ENCODE results near the gene STX8.

STX8 gene

DNA sequence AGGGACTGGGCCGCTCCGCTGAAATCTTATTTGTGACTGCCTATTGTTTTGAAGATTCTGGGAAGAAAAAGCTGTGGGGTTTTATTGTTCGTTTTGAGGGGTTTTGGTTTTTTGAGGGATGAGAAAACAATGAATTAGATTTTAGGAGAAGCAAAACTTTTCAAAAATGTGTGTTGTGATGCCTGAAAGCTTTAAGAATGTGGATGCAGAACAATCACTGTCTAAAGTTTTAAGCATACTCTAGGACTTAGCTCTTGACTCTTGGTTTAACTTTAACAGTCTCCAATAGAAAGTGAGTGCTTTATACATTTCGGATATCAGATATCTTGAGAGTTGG, 1.7 kb upstream of the STX8 start:
- Histone ChIP-seq H4K8ac (ENCODE audit: low read length) (no peak overlapping the region), H4K91ac (ENCODE audit: low read length) (no peak overlapping the region), H3K27me3 (ENCODE audit: control insufficient read depth in 1 of 2, insufficient read depth in 1 of 2, low read length in 2 of 2) (no peaks in the 10 kb centered on the region), H2BK12ac (ENCODE audit: low read length in 2 of 2) (no peak overlapping the region), H3K4me1 (ENCODE audit: control insufficient read depth, insufficient read depth, low read depth, low read length) (peaks cover 9% of the 10 kb centered on the region), H3K4ac (ENCODE audit: low read depth in 1 of 2, low read length in 2 of 2) (no peak overlapping the region), H3K4me3 (ENCODE audit: insufficient read depth in 1 of 2, low read depth in 1 of 2, low read length in 2 of 2) (peak overlapping the region in 1 of 2 experiments; percentile 99), H3K9ac (ENCODE audit: low read length) (peak overlapping the region; percentile 95), H3K23ac (ENCODE audit: low read length in 2 of 2) (no peak overlapping the region), H2BK5ac (ENCODE audit: low read depth, low read length, poor library complexity, severe bottlenecking) (no peak overlapping the region), H2AFZ (ENCODE audit: low read depth, low read length) (no peak overlapping the region), H2AK5ac (ENCODE audit: low read length, severe bottlenecking) (no peak overlapping the region), H3K79me1 (replicated peaks; ENCODE audit: low read length, poor library complexity, severe bottlenecking) (peaks cover 3% of the 10 kb centered on the region), H3K36me3 (ENCODE audit: control insufficient read depth in 1 of 2, insufficient read depth in 2 of 2, low read depth in 1 of 2, low read length in 2 of 2) (no peaks in the 10 kb centered on the region), H3K9me3 (ENCODE audit: control insufficient read depth, low read length) (no peaks in the 10 kb centered on the region), H3K14ac (ENCODE audit: low read length in 2 of 2) (no peak overlapping the region), H3K27ac (ENCODE audit: low read length, poor library complexity, severe bottlenecking) (no peak overlapping the region), H3K18ac (ENCODE audit: low read depth in 1 of 2, low read length in 2 of 2) (no peak overlapping the region), H3K4me2 (ENCODE audit: low read length, poor library complexity, severe bottlenecking) (peak overlapping the region; percentile 100), H2BK15ac (ENCODE audit: low read depth, poor library complexity, severe bottlenecking) (no peak overlapping the region), H2BK120ac (ENCODE audit: low read depth, low read length) (no peak overlapping the region)
- no peak for DNase-seq
- WGBS: 14% methylated on average over 4 of the region's 4 CpGs

GRCh38 chr17:9576521-9577372, 1.1 kb upstream of the STX8 start, which contains the start of gene CFAP52:
TSS of gene CFAP52 (plus strand) at chr17:9576642. CDS start at chr17:9576696, 54 bp downstream.
- H3K18ac ChIP-seq (ENCODE audit: low read depth in 1 of 2, low read length in 2 of 2): peak within 1 kb of the TSS; percentile 64 to 88
- WGBS: 4% methylated on average over 38 of the region's 38 CpGs
- peak within 1 kb of the TSS in 1 of 2 experiments; percentile 19 for H3K14ac ChIP-seq (ENCODE audit: low read length in 2 of 2)
- peak within 1 kb of the TSS; percentile 95 for H3K9ac ChIP-seq (ENCODE audit: low read length)
- H2AFZ ChIP-seq (ENCODE audit: low read depth, low read length): peak within 1 kb of the TSS; percentile 99
- H2BK12ac ChIP-seq (ENCODE audit: low read length in 2 of 2): no peak within 1 kb of the TSS
- H2BK5ac ChIP-seq (ENCODE audit: low read depth, low read length, poor library complexity, severe bottlenecking): no peak within 1 kb of the TSS
- peak within 1 kb of the TSS in 1 of 2 experiments; percentile 86 for H3K23ac ChIP-seq (ENCODE audit: low read length in 2 of 2)
- peak; percentile 85 for DNase-seq
- H3K4me2 ChIP-seq (ENCODE audit: low read length, poor library complexity, severe bottlenecking): peak within 1 kb of the TSS; percentile 100
- H3K27me3 ChIP-seq (ENCODE audit: control insufficient read depth in 1 of 2, insufficient read depth in 1 of 2, low read length in 2 of 2): no peaks in the 10 kb centered on the region
- H3K9me3 ChIP-seq (ENCODE audit: control insufficient read depth, low read length): no peaks in the 10 kb centered on the region
- H2BK15ac ChIP-seq (ENCODE audit: low read depth, poor library complexity, severe bottlenecking): no peak within 1 kb of the TSS
- peaks cover 9% of the 10 kb centered on the region for H3K4me1 ChIP-seq (ENCODE audit: control insufficient read depth, insufficient read depth, low read depth, low read length)
- no peak within 1 kb of the TSS for H2AK5ac ChIP-seq (ENCODE audit: low read length, severe bottlenecking)
- H4K91ac ChIP-seq (ENCODE audit: low read length): peak within 1 kb of the TSS; percentile 78
- peak within 1 kb of the TSS; percentile 79 to 99 for H3K4me3 ChIP-seq (ENCODE audit: insufficient read depth in 1 of 2, low read depth in 1 of 2, low read length in 2 of 2)
- H3K27ac ChIP-seq (ENCODE audit: low read length, poor library complexity, severe bottlenecking): peak within 1 kb of the TSS; percentile 67
- no peaks in the 10 kb centered on the region for H3K36me3 ChIP-seq (ENCODE audit: control insufficient read depth in 1 of 2, insufficient read depth in 2 of 2, low read depth in 1 of 2, low read length in 2 of 2)
- peaks cover 4% of the 10 kb centered on the region for H3K79me1 ChIP-seq (replicated peaks; ENCODE audit: low read length, poor library complexity, severe bottlenecking)
- no peak within 1 kb of the TSS for H2BK120ac ChIP-seq (ENCODE audit: low read depth, low read length)
- H4K8ac ChIP-seq (ENCODE audit: low read length): peak within 1 kb of the TSS; percentile 94
- H3K4ac ChIP-seq (ENCODE audit: low read depth in 1 of 2, low read length in 2 of 2): peak within 1 kb of the TSS in 1 of 2 experiments; percentile 0

DNA sequence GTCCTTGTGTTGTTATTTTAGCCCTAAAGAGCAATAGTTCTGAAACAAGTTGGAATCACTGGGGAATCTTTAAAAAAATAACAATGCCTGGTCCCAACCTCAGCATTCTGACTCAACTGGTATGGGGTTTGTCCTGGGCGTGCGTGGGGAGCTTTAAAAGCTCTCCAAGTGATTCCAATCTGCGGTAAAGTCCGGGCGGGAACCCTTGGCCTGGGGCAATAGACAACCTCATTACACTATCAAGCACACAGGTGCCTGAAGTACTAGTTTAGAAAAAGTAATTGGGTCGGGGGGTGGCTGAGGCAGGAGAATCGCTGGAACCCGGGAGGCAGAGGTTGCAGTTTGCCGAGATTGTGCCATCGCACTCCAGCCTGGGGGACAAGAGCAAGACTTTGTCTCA, 4.4 kb downstream of the STX8 start:
- H2AFZ ChIP-seq (ENCODE audit: low read depth, low read length): no peak overlapping the region
- no peak overlapping the region for H2AK5ac ChIP-seq (ENCODE audit: low read length, severe bottlenecking)
- H3K27ac ChIP-seq (ENCODE audit: low read length, poor library complexity, severe bottlenecking): no peak overlapping the region
- 94% methylated on average over 6 of the region's 10 CpGs for WGBS
- H3K9me3 ChIP-seq (ENCODE audit: control insufficient read depth, low read length): no peaks in the 10 kb centered on the region
- no peak for DNase-seq
- H2BK5ac ChIP-seq (ENCODE audit: low read depth, low read length, poor library complexity, severe bottlenecking): no peak overlapping the region
- no peak overlapping the region for H2BK15ac ChIP-seq (ENCODE audit: low read depth, poor library complexity, severe bottlenecking)
- H3K4me1 ChIP-seq (ENCODE audit: control insufficient read depth, insufficient read depth, low read depth, low read length): peaks cover 2% of the 10 kb centered on the region
- H3K4me3 ChIP-seq (ENCODE audit: insufficient read depth in 1 of 2, low read depth in 1 of 2, low read length in 2 of 2): no peak overlapping the region
- no peak overlapping the region for H3K9ac ChIP-seq (ENCODE audit: low read length)
- H2BK12ac ChIP-seq (ENCODE audit: low read length in 2 of 2): no peak overlapping the region
- H3K18ac ChIP-seq (ENCODE audit: low read depth in 1 of 2, low read length in 2 of 2): no peak overlapping the region
- H3K14ac ChIP-seq (ENCODE audit: low read length in 2 of 2): no peak overlapping the region
- no peak overlapping the region for H3K4ac ChIP-seq (ENCODE audit: low read depth in 1 of 2, low read length in 2 of 2)
- H4K91ac ChIP-seq (ENCODE audit: low read length): no peak overlapping the region
- no peak overlapping the region for H3K4me2 ChIP-seq (ENCODE audit: low read length, poor library complexity, severe bottlenecking)
- no peak overlapping the region for H3K23ac ChIP-seq (ENCODE audit: low read length in 2 of 2)
- peaks cover 19% of the 10 kb centered on the region for H3K79me1 ChIP-seq (replicated peaks; ENCODE audit: low read length, poor library complexity, severe bottlenecking)
- peaks cover 7 to 33% of the 10 kb centered on the region in 2 experiments for H3K36me3 ChIP-seq (ENCODE audit: control insufficient read depth in 1 of 2, insufficient read depth in 2 of 2, low read depth in 1 of 2, low read length in 2 of 2)
- no peaks in the 10 kb centered on the region for H3K27me3 ChIP-seq (ENCODE audit: control insufficient read depth in 1 of 2, insufficient read depth in 1 of 2, low read length in 2 of 2)
- no peak overlapping the region for H2BK120ac ChIP-seq (ENCODE audit: low read depth, low read length)
- H4K8ac ChIP-seq (ENCODE audit: low read length): no peak overlapping the region

- no peaks in the 10 kb centered on the region for H3K9me3 ChIP-seq (ENCODE audit: control insufficient read depth, low read length)
- no peak overlapping the region for H3K4me3 ChIP-seq (ENCODE audit: insufficient read depth in 1 of 2, low read depth in 1 of 2, low read length in 2 of 2)
- peaks cover 1% of the 10 kb centered on the region for H3K4me1 ChIP-seq (ENCODE audit: control insufficient read depth, insufficient read depth, low read depth, low read length)
- no peak overlapping the region for H2AFZ ChIP-seq (ENCODE audit: low read depth, low read length)
- H2AK5ac ChIP-seq (ENCODE audit: low read length, severe bottlenecking): no peak overlapping the region
- H4K91ac ChIP-seq (ENCODE audit: low read length): no peak overlapping the region
- peaks cover 7 to 33% of the 10 kb centered on the region in 2 experiments for H3K36me3 ChIP-seq (ENCODE audit: control insufficient read depth in 1 of 2, insufficient read depth in 2 of 2, low read depth in 1 of 2, low read length in 2 of 2)
- H2BK15ac ChIP-seq (ENCODE audit: low read depth, poor library complexity, severe bottlenecking): no peak overlapping the region
- H3K14ac ChIP-seq (ENCODE audit: low read length in 2 of 2): no peak overlapping the region
- no peak overlapping the region for H2BK5ac ChIP-seq (ENCODE audit: low read depth, low read length, poor library complexity, severe bottlenecking)
- no peak overlapping the region for H3K18ac ChIP-seq (ENCODE audit: low read depth in 1 of 2, low read length in 2 of 2)
- H3K23ac ChIP-seq (ENCODE audit: low read length in 2 of 2): no peak overlapping the region
- no peak overlapping the region for H3K4me2 ChIP-seq (ENCODE audit: low read length, poor library complexity, severe bottlenecking)
- DNase-seq: no peak
- 92% methylated on average over 9 of the region's 11 CpGs for WGBS
- no peak overlapping the region for H2BK12ac ChIP-seq (ENCODE audit: low read length in 2 of 2)
- H3K27me3 ChIP-seq (ENCODE audit: control insufficient read depth in 1 of 2, insufficient read depth in 1 of 2, low read length in 2 of 2): no peaks in the 10 kb centered on the region
- peaks cover 21% of the 10 kb centered on the region for H3K79me1 ChIP-seq (replicated peaks; ENCODE audit: low read length, poor library complexity, severe bottlenecking)
- H3K27ac ChIP-seq (ENCODE audit: low read length, poor library complexity, severe bottlenecking): no peak overlapping the region
- no peak overlapping the region for H3K9ac ChIP-seq (ENCODE audit: low read length)
- no peak overlapping the region for H3K4ac ChIP-seq (ENCODE audit: low read depth in 1 of 2, low read length in 2 of 2)
- no peak overlapping the region for H2BK120ac ChIP-seq (ENCODE audit: low read depth, low read length)
- H4K8ac ChIP-seq (ENCODE audit: low read length): no peak overlapping the region
Measured at GRCh38 chr17:9568957-9569588, 6.5 kb downstream of the STX8 start.

Data from mesenchymal stem cell (in vitro differentiated cells and primary cell).